ENCODE results near the gene NAT9.

The NAT9 gene

GRCh38 chr17:74776044-74776962 lies at the start of gene NAT9:
Gene NAT9, minus strand, starts transcription at chr17:74776345. Its CDS starts 647 bp downstream, at chr17:74775698.
- Histone ChIP-seq H3F3A (ENCODE audit: insufficient read depth, low read length) (no peaks in the 10 kb centered on the region), H3K27me3 (ENCODE audit: insufficient read depth, low read length) (no peaks in the 10 kb centered on the region), H3K27ac (ENCODE audit: low read depth, low read length, poor library complexity, severe bottlenecking) (peak within 1 kb of the TSS; percentile 4), H3K9me3 (ENCODE audit: low read length) (no peaks in the 10 kb centered on the region), H3K4me1 (ENCODE audit: insufficient read depth, low read length, severe bottlenecking) (peaks cover 28% of the 10 kb centered on the region), H3K9ac (ENCODE audit: low read length) (peak within 1 kb of the TSS; percentile 91), H2AFZ (ENCODE audit: low read length) (no peak within 1 kb of the TSS), H3K9me2 (ENCODE audit: low read depth, low read length) (no peaks in the 10 kb centered on the region), H3K4me3 (ENCODE audit: low read depth, low read length, poor library complexity, severe bottlenecking) (peak within 1 kb of the TSS; percentile 72), H3K79me2 (ENCODE audit: insufficient read depth, low read length) (peaks cover 9% of the 10 kb centered on the region; the same call in 1 of the 2 replicates), H3K36me3 (ENCODE audit: insufficient read depth, low read length) (peaks cover 29% of the 10 kb centered on the region), H3K4me2 (ENCODE audit: low read length) (peak within 1 kb of the TSS; percentile 92), H4K20me1 (ENCODE audit: insufficient read depth, low read length) (no peaks in the 10 kb centered on the region)
- TF ChIP-seq CTCF (IDR thresholded peaks at IDR 0.05; ENCODE audit: low read length) (no peak), EZH2 (IDR thresholded peaks at IDR 0.05; ENCODE audit: borderline replicate concordance, low read length) (no peak)

- no peak overlapping the region for H3K4me2 ChIP-seq (ENCODE audit: low read length)
- no peak for TF ChIP-seq EZH2 (IDR thresholded peaks at IDR 0.05; ENCODE audit: borderline replicate concordance, low read length)
- no peak for TF ChIP-seq CTCF (IDR thresholded peaks at IDR 0.05; ENCODE audit: low read length)
- no peaks in the 10 kb centered on the region for H3F3A ChIP-seq (ENCODE audit: insufficient read depth, low read length)
- no peak overlapping the region for H3K27ac ChIP-seq (ENCODE audit: low read depth, low read length, poor library complexity, severe bottlenecking)
- no peaks in the 10 kb centered on the region for H3K4me1 ChIP-seq (ENCODE audit: insufficient read depth, low read length, severe bottlenecking)
- no peaks in the 10 kb centered on the region for H3K9me2 ChIP-seq (ENCODE audit: low read depth, low read length)
- no peak overlapping the region for H3K4me3 ChIP-seq (ENCODE audit: low read depth, low read length, poor library complexity, severe bottlenecking)
- H3K36me3 ChIP-seq (ENCODE audit: insufficient read depth, low read length): no peaks in the 10 kb centered on the region
- H3K27me3 ChIP-seq (ENCODE audit: insufficient read depth, low read length): no peaks in the 10 kb centered on the region
- H3K79me2 ChIP-seq (ENCODE audit: insufficient read depth, low read length): no peaks in the 10 kb centered on the region
- no peak overlapping the region for H3K9ac ChIP-seq (ENCODE audit: low read length)
- H2AFZ ChIP-seq (ENCODE audit: low read length): no peak overlapping the region
- no peaks in the 10 kb centered on the region for H4K20me1 ChIP-seq (ENCODE audit: insufficient read depth, low read length)
- no peaks in the 10 kb centered on the region for H3K9me3 ChIP-seq (ENCODE audit: low read length)
Measured at GRCh38 chr17:74824961-74825627, 48.9 kb upstream of the NAT9 start.

- Histone ChIP-seq H3F3A (ENCODE audit: insufficient read depth, low read length) (no peaks in the 10 kb centered on the region), H3K4me2 (ENCODE audit: low read length) (no peak overlapping the region), H3K27me3 (ENCODE audit: insufficient read depth, low read length) (no peaks in the 10 kb centered on the region), H3K9ac (ENCODE audit: low read length) (no peak overlapping the region), H3K79me2 (ENCODE audit: insufficient read depth, low read length) (no peaks in the 10 kb centered on the region), H3K27ac (ENCODE audit: low read depth, low read length, poor library complexity, severe bottlenecking) (no peak overlapping the region), H2AFZ (ENCODE audit: low read length) (no peak overlapping the region), H3K36me3 (ENCODE audit: insufficient read depth, low read length) (0 out of 2 replicates have a peak, but pooled peaks cover 3% of the 10 kb centered on the region), H3K9me2 (ENCODE audit: low read depth, low read length) (no peaks in the 10 kb centered on the region), H3K4me3 (ENCODE audit: low read depth, low read length, poor library complexity, severe bottlenecking) (no peak overlapping the region), H3K4me1 (ENCODE audit: insufficient read depth, low read length, severe bottlenecking) (no peaks in the 10 kb centered on the region), H4K20me1 (ENCODE audit: insufficient read depth, low read length) (no peaks in the 10 kb centered on the region), H3K9me3 (ENCODE audit: low read length) (no peaks in the 10 kb centered on the region)
- no peak for TF ChIP-seq CTCF (IDR thresholded peaks at IDR 0.05; ENCODE audit: low read length)
- TF ChIP-seq EZH2 (IDR thresholded peaks at IDR 0.05; ENCODE audit: borderline replicate concordance, low read length): no peak
Measured at GRCh38 chr17:74822939-74823367, 46.8 kb upstream of the NAT9 start.

Data from OCI-LY1 (cell line).